ENCODE measurements around the gene CDT1.
A peak's percentile ranks its signal among the peaks of the same experiment; 100 is the strongest.

The CDT1 gene

DNA sequence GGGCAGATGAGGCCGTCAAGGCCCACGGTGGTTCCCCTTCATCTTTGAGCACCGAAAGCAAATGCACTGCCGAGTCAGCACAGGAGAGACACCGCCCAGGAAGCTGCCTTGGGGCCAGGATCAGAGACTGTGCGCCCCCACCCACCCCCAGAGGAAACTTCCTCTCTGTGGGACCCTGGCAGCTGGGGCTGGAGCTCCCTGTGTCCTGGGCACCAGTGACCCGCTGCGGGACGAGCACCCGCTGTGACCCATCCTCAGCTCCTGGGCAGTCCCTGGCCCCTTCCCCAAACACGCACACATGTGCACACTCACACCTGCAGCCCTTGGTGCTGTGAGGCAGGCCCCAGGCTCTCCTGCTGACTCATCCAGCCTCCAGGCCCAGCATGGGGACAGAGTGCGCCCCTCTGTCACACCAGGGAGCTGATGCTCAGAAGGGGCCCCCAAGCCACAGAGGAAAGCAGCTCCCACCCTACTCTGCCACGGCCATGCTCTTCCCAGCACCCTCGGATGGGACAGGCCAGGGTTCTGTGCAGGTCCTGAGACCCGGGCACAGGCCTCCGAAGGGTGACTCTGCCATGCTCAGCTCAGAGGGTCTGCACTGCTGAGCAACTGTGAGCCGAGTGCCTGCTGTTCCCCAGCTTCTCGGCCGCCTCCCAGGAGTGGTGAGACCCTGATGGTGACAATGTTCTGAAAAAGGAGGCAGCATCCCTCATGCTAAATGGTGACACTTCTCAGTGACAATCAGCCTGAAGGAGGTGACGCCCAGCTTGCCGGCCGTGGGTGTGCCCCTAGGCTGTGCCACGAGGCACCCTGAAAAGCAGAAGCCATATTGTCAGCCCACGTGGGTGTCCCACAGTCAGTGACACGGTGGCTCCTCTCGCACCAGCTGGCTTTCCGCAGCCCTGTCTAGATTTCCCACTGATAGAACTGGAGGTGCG is 22.2 kb upstream of the CDT1 start:
- Mint-ChIP-seq H3K36me3 (ENCODE audit: low read depth) (no peaks in the 10 kb centered on the region), H3K27me3 (ENCODE audit: low read depth, poor library complexity) (peaks cover 58% of the 10 kb centered on the region), H3K27ac (no peak overlapping the region), H3K4me3 (no peak overlapping the region), H3K4me1 (peaks cover 46% of the 10 kb centered on the region), H3K9me3 (no peaks in the 10 kb centered on the region)
- TF ChIP-seq, protein P1, sequence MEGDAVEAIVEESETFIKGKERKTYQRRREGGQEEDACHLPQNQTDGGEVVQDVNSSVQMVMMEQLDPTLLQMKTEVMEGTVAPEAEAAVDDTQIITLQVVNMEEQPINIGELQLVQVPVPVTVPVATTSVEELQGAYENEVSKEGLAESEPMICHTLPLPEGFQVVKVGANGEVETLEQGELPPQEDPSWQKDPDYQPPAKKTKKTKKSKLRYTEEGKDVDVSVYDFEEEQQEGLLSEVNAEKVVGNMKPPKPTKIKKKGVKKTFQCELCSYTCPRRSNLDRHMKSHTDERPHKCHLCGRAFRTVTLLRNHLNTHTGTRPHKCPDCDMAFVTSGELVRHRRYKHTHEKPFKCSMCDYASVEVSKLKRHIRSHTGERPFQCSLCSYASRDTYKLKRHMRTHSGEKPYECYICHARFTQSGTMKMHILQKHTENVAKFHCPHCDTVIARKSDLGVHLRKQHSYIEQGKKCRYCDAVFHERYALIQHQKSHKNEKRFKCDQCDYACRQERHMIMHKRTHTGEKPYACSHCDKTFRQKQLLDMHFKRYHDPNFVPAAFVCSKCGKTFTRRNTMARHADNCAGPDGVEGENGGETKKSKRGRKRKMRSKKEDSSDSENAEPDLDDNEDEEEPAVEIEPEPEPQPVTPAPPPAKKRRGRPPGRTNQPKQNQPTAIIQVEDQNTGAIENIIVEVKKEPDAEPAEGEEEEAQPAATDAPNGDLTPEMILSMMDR (IDR thresholded peaks at IDR 0.05), result no peak
- no peak for DNase-seq

DNA sequence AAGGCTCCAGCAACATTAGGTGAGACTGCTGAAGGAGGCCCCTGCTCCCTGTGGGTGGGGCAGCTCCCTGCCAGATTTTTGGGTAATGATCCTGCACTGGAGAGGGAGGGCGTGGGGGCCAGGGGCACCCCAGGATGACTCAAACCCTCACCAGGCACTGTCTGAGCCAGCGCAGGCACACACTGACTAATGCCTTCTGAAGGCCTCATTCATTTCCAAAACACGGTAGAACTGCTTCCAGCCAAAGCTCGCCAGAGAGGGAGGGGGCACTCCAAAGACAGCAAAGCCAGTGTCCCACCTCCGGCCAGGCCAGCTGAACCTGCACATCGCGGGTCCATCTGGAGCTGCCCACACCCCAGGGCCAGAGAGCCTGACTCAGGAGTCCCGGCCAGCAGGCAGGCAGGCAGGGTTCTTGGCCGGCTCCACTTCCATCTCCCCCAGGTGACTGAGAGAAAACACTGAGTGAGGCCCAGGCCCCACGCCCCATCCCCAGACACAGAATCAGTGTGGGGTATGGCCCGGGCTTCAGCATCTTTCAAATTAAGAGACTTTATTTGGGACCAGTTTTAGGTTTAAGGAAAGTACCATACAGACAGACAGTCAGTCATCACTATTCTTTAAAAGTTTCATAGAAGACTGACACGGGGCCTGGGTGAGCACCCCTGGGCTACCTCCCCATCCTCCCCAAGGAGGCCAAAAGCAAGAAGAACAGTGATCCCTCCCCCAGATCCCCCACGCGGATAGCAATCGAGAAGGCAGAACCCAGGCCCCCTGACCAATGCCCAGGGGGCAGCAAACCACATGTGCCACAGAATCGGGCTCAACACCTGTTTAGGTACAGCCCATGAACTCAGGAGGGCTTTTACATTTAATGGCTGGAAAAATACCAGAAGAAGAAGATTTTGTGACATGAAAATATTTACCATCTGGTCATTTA is 20.9 kb upstream of the CDT1 start:
- peak overlapping the region; percentile 21 for H3K4me3 Mint-ChIP-seq
- peaks cover 37% of the 10 kb centered on the region for H3K4me1 Mint-ChIP-seq
- peaks cover 63% of the 10 kb centered on the region for H3K27me3 Mint-ChIP-seq (ENCODE audit: low read depth, poor library complexity)
- peak; percentile 8 for DNase-seq
- TF ChIP-seq, protein P1 (IDR thresholded peaks at IDR 0.05), result no peak
- no peaks in the 10 kb centered on the region for H3K9me3 Mint-ChIP-seq
- no peaks in the 10 kb centered on the region for H3K36me3 Mint-ChIP-seq (ENCODE audit: low read depth)
- H3K27ac Mint-ChIP-seq, result no peak overlapping the region

DNA sequence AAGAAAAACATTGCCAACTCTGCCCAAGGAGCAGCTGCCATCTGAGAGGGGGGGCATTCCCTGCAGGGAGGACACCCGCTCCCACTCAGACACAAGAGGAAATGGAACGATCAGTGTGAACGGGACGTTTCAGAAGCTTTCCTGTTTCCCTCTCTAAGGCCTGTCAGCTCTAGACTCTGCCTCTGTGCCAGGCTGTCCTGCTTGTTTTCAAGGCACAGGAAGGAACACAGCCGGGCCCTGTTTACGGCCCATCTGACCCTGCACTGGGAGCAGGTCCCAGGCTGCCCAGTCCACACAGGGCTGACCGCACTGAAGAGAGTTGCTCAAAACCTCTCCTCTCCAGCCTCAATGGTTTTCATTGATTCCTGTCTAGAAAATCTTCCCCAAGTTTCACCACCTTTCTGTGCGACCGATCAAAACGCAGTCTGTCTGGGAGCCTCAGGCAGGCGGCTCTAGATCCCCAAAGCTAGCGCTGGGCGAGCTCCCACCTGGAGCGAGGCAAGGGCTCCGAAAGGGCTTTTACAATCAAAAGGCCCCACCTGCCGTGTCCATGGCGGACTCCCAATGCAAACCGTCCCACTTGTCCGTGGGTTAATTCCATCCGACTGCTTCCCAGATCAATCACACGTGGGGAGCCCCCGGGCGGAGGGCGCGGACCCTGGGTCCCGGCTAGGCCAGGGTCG is 20.1 kb upstream of the CDT1 start:
- Mint-ChIP-seq H3K36me3 (ENCODE audit: low read depth) (no peaks in the 10 kb centered on the region), H3K27ac (no peak overlapping the region), H3K9me3 (no peaks in the 10 kb centered on the region), H3K27me3 (ENCODE audit: low read depth, poor library complexity) (peaks cover 67% of the 10 kb centered on the region), H3K4me3 (peak overlapping the region; percentile 21), H3K4me1 (peaks cover 29% of the 10 kb centered on the region)
- DNase-seq, result peak; percentile 5
- TF ChIP-seq, protein P1 (IDR thresholded peaks at IDR 0.05), result no peak

DNA sequence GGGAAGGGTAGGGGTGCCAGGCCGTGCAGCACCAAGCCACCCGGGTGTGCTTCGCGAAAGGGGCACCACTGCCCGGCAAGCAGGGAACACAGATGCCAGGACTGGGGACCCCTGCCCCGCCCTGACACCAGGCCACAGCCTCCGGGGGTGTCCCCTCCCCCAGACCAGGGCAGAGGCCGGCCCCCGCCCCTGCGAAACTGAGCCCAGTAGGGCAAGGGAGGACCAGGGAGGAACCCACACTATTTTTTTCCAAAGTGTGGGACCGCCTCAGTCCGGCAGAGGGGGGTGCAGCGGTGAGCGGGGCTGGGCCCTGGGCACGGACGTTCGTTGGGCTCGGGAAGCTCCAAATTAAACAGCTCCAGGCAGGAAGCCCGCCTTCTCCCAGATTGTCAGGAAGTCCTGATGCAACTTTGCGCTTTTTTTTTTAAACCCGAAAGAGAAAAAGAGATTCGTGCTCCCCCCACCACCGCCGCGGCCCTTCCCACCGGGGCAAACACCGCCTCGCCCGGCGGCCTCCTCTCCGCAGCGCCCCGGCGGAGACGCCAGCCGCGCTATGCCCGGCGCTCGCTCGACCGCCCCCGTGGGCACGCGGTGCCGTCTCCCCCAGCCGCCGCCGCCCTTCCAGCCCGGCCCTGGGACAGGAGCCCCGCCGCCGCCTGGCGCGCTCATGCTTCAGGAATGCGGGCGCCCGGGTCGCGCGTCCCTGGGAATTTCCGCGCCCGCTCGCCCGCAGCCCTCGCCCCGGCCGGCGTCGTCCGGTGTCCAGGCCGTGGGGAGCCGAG is 19.3 kb upstream of the CDT1 start:
- Mint-ChIP-seq H3K9me3 (no peaks in the 10 kb centered on the region), H3K36me3 (ENCODE audit: low read depth) (no peaks in the 10 kb centered on the region), H3K4me1 (peaks cover 22% of the 10 kb centered on the region), H3K4me3 (peak overlapping the region; percentile 76), H3K27me3 (ENCODE audit: low read depth, poor library complexity) (peaks cover 70% of the 10 kb centered on the region), H3K27ac (no peak overlapping the region)
- TF ChIP-seq, protein P1 (IDR thresholded peaks at IDR 0.05), result no peak
- peak; percentile 79 for DNase-seq

DNA sequence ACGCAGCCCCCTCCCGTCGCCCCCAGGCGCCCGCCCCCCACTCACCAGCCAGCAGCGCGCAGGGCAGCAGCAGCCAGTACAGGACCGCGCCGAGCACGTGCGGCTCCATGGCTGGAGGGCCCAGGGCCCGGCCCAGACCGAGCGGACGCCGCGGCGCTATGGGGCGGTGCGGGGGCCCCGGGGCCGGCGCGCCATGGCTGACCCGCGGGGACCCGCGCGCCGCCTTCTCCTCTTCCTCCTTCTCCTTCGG is 18.8 kb upstream of the CDT1 start:
- TF ChIP-seq, protein P1 (IDR thresholded peaks at IDR 0.05), result no peak
- Mint-ChIP-seq H3K4me1 (peaks cover 17% of the 10 kb centered on the region), H3K27me3 (ENCODE audit: low read depth, poor library complexity) (peaks cover 75% of the 10 kb centered on the region), H3K9me3 (no peaks in the 10 kb centered on the region), H3K27ac (no peak overlapping the region), H3K4me3 (no peak overlapping the region), H3K36me3 (ENCODE audit: low read depth) (no peaks in the 10 kb centered on the region)
- DNase-seq, result no peak
